SK-N-SH treated with all-trans-retinoic acid at 6 μM for 48 hours (cell line): ENCODE data around the gene MS4A2.

Experiments
- ATAC-seq: fragments of 200-7000 bp; cut with Tn5 transposase; 3 replicates; pipeline ENCODE4 v1.9.1; 2020; ENCODE audit warnings: mild to moderate bottlenecking, moderate library complexity
- ARNTL ChIP-seq: fragments of 450-650 bp; formaldehyde crosslinking; IDR thresholded peaks from 2 replicates; pipeline ENCODE4 v1.5.0; 2020; ENCODE audit warnings: low read depth, mild to moderate bottlenecking, moderate library complexity, borderline replicate concordance
- CREB5 ChIP-seq: fragments of 250-450 bp; sonication (Bioruptor Pico); IDR thresholded peaks from 2 replicates; pipeline ENCODE4 v1.5.1; 2020; ENCODE audit warnings: low read depth, mild to moderate bottlenecking, moderate library complexity
- CSDC2 ChIP-seq: fragments of 250-450 bp; sonication (Bioruptor Pico); IDR thresholded peaks from 2 replicates; pipeline ENCODE4 v1.5.0; 2020; ENCODE audit warnings: mild to moderate bottlenecking, moderate library complexity
- CSRNP3 ChIP-seq: fragments of 250-450 bp; sonication (Bioruptor Pico); IDR thresholded peaks from 2 replicates; pipeline ENCODE4 v1.5.1; 2021; ENCODE audit warnings: mild to moderate bottlenecking, moderate library complexity
- ESRRG ChIP-seq: fragments of 250-450 bp; sonication (Bioruptor Pico); IDR thresholded peaks from 2 replicates; pipeline ENCODE4 v1.6.1; 2021; ENCODE audit warnings: mild to moderate bottlenecking
- GLIS3 ChIP-seq: fragments of 250-450 bp; sonication (Bioruptor Pico); IDR thresholded peaks from 2 replicates; pipeline ENCODE4 v1.5.0; 2020; ENCODE audit warnings: mild to moderate bottlenecking, moderate library complexity
- ISL1 ChIP-seq: fragments of 250-450 bp; sonication (Bioruptor Pico); IDR thresholded peaks from 2 replicates; pipeline ENCODE4 v2.1.2; 2022; ENCODE audit warnings: mild to moderate bottlenecking, moderate library complexity
- PATZ1 ChIP-seq: fragments of 250-450 bp; sonication (Bioruptor Pico); IDR thresholded peaks from 2 replicates; pipeline ENCODE4 v1.8.0; 2020; ENCODE audit warnings: mild to moderate bottlenecking, moderate library complexity, borderline replicate concordance
- POU6F1 ChIP-seq: fragments of 250-450 bp; sonication (Bioruptor Pico); IDR thresholded peaks from 2 replicates; pipeline ENCODE4 v1.8.0; 2021; ENCODE audit warnings: low read depth, mild to moderate bottlenecking, moderate library complexity, borderline replicate concordance
- PPARA ChIP-seq: fragments of 250-450 bp; sonication (Bioruptor Pico); IDR thresholded peaks from 2 replicates; pipeline ENCODE4 v1.5.0; 2020; ENCODE audit warnings: mild to moderate bottlenecking, borderline replicate concordance
- RARB ChIP-seq: fragments of 250-450 bp; sonication (Bioruptor Pico); IDR thresholded peaks from 2 replicates; pipeline ENCODE4 v1.8.0; 2021; ENCODE audit warnings: mild to moderate bottlenecking, moderate library complexity
- SNAI2 ChIP-seq: fragments of 250-450 bp; sonication (Bioruptor Pico); IDR thresholded peaks from 2 replicates; pipeline ENCODE4 v1.5.0; 2020; ENCODE audit warnings: mild to moderate bottlenecking, moderate library complexity
- TCF4 ChIP-seq: fragments of 250-450 bp; sonication (Bioruptor Pico); IDR thresholded peaks from 2 replicates; pipeline ENCODE4 v1.8.0; 2021; ENCODE audit warnings: mild to moderate bottlenecking, moderate library complexity, borderline replicate concordance
- TOX ChIP-seq: fragments of 250-450 bp; sonication (Bioruptor Pico); IDR thresholded peaks from 2 replicates; pipeline ENCODE4 v1.8.0; 2021; ENCODE audit warnings: mild to moderate bottlenecking, moderate library complexity, borderline replicate concordance
- TSHZ2 ChIP-seq: fragments of 250-450 bp; sonication (Bioruptor Pico); IDR thresholded peaks from 2 replicates; pipeline ENCODE4 v1.5.0; 2020; ENCODE audit warnings: mild to moderate bottlenecking, moderate library complexity
- ZC3H10 ChIP-seq: fragments of 250-450 bp; sonication (Bioruptor Pico); IDR thresholded peaks from 2 replicates; pipeline ENCODE4 v1.5.1; 2021; ENCODE audit warnings: mild to moderate bottlenecking, moderate library complexity
- ZFP3 ChIP-seq: fragments of 250-450 bp; sonication (Bioruptor Pico); IDR thresholded peaks from 2 replicates; pipeline ENCODE4 v1.5.0; 2020; ENCODE audit warnings: mild to moderate bottlenecking, moderate library complexity
- ZFP30 ChIP-seq: fragments of 450-650 bp; formaldehyde crosslinking; IDR thresholded peaks from 2 replicates; pipeline ENCODE4 v1.5.0; 2022; ENCODE audit warnings: mild to moderate bottlenecking, moderate library complexity
- ZNF565 ChIP-seq: fragments of 450-650 bp; formaldehyde crosslinking; conservative IDR thresholded peaks from 2 replicates; pipeline ENCODE4 v1.5.0; 2020; ENCODE audit warnings: low read depth, mild to moderate bottlenecking, moderate library complexity
- ZNF70 ChIP-seq: fragments of 450-650 bp; formaldehyde crosslinking; IDR thresholded peaks from 2 replicates; pipeline ENCODE4 v1.5.0; 2020; ENCODE audit warnings: mild to moderate bottlenecking, moderate library complexity
- ZNF8 ChIP-seq: fragments of 450-650 bp; formaldehyde crosslinking; IDR thresholded peaks from 2 replicates; pipeline ENCODE4 v1.5.0; 2020; ENCODE audit warnings: mild to moderate bottlenecking, moderate library complexity

The MS4A2 gene

GRCh38 chr11:60121264-60121663 is 32.8 kb downstream of the MS4A2 start:
- TF ChIP-seq ARNTL (CRISPR knock-in tag) (no peak), PATZ1 (CRISPR knock-in tag) (no peak), POU6F1 (CRISPR knock-in tag) (no peak), CSRNP3 (CRISPR knock-in tag) (no peak), ZNF70 (CRISPR knock-in tag) (no peak), ZNF8 (no peak), ISL1 (CRISPR knock-in tag) (no peak), ZFP3 (CRISPR knock-in tag) (no peak), TCF4 (CRISPR knock-in tag) (no peak), SNAI2 (CRISPR knock-in tag) (no peak), TSHZ2 (no peak), ZC3H10 (CRISPR knock-in tag) (no peak), ESRRG (CRISPR knock-in tag) (no peak), GLIS3 (no peak), CSDC2 (no peak), RARB (CRISPR knock-in tag) (no peak), TOX (no peak), ZNF565 (no peak), CREB5 (no peak)
- no peak for ATAC-seq

GRCh38 chr11:60122414-60123036 is 34.1 kb downstream of the MS4A2 start:
- no peak for ATAC-seq
- TF ChIP-seq ZNF565 (no peak), ZFP30 (no peak), POU6F1 (CRISPR knock-in tag) (no peak), ESRRG (CRISPR knock-in tag) (no peak), ARNTL (CRISPR knock-in tag) (no peak), GLIS3 (no peak), SNAI2 (CRISPR knock-in tag) (no peak), CREB5 (no peak), ZC3H10 (CRISPR knock-in tag) (no peak), PPARA (no peak), ISL1 (CRISPR knock-in tag) (no peak), TOX (no peak), ZFP3 (CRISPR knock-in tag) (no peak), CSDC2 (no peak), ZNF8 (no peak), RARB (CRISPR knock-in tag) (no peak), TSHZ2 (no peak)
